Gastroesophageal sphincter (tissue), 4 donors: ENCODE measurements around the gene TACC3. TPM values are rescaled to one million over a fixed set of nuclear protein-coding genes. Genes with fewer than 3 reads are reported as not detected.

Experiments used
- ATAC-seq: fragments of 150-250 bp; one replicate; pipeline ENCODE4 v1.9.1; 2016; ENCODE audit warnings: mild to moderate bottlenecking, moderate library complexity
- H3K27ac ChIP-seq, 4 donors: fragments of 200-600 bp; sonication (generic) in 3 of 4; 1 replicate in 3 of 4; 2 replicates in 1 of 4; pipeline ENCODE4 v1.5.1; 2016 to 2019
- H3K27me3 ChIP-seq: fragments of 200-600 bp; sonication (generic); one replicate; pipeline ENCODE4 v1.5.1; 2019
- H3K36me3 ChIP-seq, 2 donors: fragments of 200-600 bp; sonication (generic); one replicate each; pipeline ENCODE4 v1.5.1; 2019; ENCODE audit warnings: control low read depth in 1 of 2
- H3K4me1 ChIP-seq, 3 donors: fragments of 200-600 bp; sonication (generic); 1 replicate in 2 of 3; 2 replicates in 1 of 3; pipeline ENCODE4 v1.5.1; 2016 to 2019; ENCODE audit warnings: control low read depth in 2 of 3
- H3K4me3 ChIP-seq, 2 donors: fragments of 200-600 bp; sonication (generic); one replicate each; pipeline ENCODE4 v1.5.1; 2019; ENCODE audit warnings: mild to moderate bottlenecking in 1 of 2, moderate library complexity in 1 of 2
- H3K9me3 ChIP-seq, 3 donors: fragments of 200-600 bp; sonication (generic); one replicate each; pipeline ENCODE4 v1.5.1; 2017 to 2019; ENCODE audit warnings: control low read depth in 2 of 3
- EP300 ChIP-seq: sonication (generic); formaldehyde crosslinking; IDR thresholded peaks from one replicate; pipeline ENCODE4 v1.6.1; 2017; ENCODE audit warnings: antibody characterized with exemption, mild to moderate bottlenecking
- POLR2A ChIP-seq, 2 donors: fragments of 450-650 bp; IDR thresholded peaks; one replicate each; pipeline ENCODE4 v1.6.1; 2017; ENCODE audit warnings: antibody characterized with exemption in 2 of 2, mild to moderate bottlenecking in 2 of 2, moderate library complexity in 1 of 2
- POLR2AphosphoS5 ChIP-seq: sonication (generic); formaldehyde crosslinking; IDR thresholded peaks from one replicate; pipeline ENCODE4 v1.6.1; 2017; ENCODE audit warnings: antibody characterized with exemption
- WGBS, 2 donors: methylation state at CpG; one replicate each; pipeline ENCODE4 v1.1.5; 2018; ENCODE audit warnings: low coverage in 1 of 2; 5-methylcytosine and 5-hydroxymethylcytosine counted together
- total RNA-seq, 4 donors: library from RNA; depleted of rRNA; stranded (reverse); fragments of >200 nt; gene quantifications; one replicate each; pipeline ENCODE4 v1.1.0, GENCODE V29; 2016
- TF ChIP-seq, protein P1 (sequence below), 4 experiments: fragments of 200-600 bp in 2 of 4; fragments of 450-650 bp in 2 of 4; sonication (generic) in 1 of 4; IDR thresholded peaks; one replicate each; pipeline ENCODE4 v1.5.1; 2017 to 2019; ENCODE audit warnings: antibody characterized with exemption in 4 of 4, mild to moderate bottlenecking in 2 of 4, moderate library complexity in 2 of 4

The TACC3 gene
- 1 to 10 TPM; 6.0 to 8.2 (median 7.1) TPM for total RNA-seq

DNA sequence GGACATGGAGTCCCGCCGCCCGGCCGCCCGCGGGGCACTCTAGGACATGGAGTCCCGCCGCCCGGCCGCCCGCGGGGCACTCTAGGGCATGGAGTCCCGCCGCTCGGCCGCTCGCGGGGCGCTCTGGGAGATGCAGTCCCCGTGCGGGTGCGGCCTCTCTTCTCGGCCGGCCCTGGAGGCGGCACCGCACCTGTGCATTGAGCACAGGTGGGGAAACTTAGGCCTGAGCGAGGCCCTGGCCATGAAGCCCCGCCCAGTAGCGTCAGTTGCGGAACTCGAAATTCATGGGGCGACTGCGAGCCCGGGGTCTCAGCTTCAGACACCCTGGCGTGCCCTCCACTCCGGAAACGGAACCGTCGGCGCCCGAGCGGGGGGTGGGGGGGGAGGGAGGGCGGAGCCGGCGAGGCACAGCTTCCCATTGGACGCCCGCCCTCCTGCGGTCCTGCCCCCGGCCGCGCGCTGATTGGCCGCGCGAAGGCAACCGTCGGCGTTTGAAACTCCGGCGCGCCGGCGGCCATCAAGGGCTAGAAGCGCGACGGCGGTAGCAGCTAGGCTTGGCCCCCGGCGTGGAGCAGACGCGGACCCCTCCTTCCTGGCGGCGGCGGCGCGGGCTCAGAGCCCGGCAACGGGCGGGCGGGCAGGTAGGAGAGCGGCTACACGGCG is at the start of gene TACC3, which contains the start of gene TMEM129:
TACC3 (plus strand) TSS at position 519 of the 663 bp plus-strand sequence. CDS start 1,901 bp downstream, outside the sequence.
TMEM129 (minus strand) TSS at position 321 of the 663 bp plus-strand sequence. CDS start 486 bp downstream, outside the sequence.
- no CpG with 5 or more reads among the region's 83 CpGs for WGBS, 2 donors
- Histone ChIP-seq H3K4me3 (peak within 1 kb of the TSS; percentile 53 to 89), H3K27ac (peak within 1 kb of the TSS; percentile 91 to 98 (median 92)), H3K27me3 (no peaks in the 10 kb centered on the region), H3K9me3 (no peaks in the 10 kb centered on the region), H3K4me1 (peaks cover 0 to 60% (median 25%) of the 10 kb centered on the region in 3 donors), H3K36me3 (peaks cover 0 to 48% of the 10 kb centered on the region in 2 donors)
- TF ChIP-seq POLR2A (IDR thresholded peaks at IDR 0.05) (peak in 1 of 2 donors; percentile 29), POLR2AphosphoS5 (peak; percentile 57), EP300 (no peak)
- TF ChIP-seq, protein P1, sequence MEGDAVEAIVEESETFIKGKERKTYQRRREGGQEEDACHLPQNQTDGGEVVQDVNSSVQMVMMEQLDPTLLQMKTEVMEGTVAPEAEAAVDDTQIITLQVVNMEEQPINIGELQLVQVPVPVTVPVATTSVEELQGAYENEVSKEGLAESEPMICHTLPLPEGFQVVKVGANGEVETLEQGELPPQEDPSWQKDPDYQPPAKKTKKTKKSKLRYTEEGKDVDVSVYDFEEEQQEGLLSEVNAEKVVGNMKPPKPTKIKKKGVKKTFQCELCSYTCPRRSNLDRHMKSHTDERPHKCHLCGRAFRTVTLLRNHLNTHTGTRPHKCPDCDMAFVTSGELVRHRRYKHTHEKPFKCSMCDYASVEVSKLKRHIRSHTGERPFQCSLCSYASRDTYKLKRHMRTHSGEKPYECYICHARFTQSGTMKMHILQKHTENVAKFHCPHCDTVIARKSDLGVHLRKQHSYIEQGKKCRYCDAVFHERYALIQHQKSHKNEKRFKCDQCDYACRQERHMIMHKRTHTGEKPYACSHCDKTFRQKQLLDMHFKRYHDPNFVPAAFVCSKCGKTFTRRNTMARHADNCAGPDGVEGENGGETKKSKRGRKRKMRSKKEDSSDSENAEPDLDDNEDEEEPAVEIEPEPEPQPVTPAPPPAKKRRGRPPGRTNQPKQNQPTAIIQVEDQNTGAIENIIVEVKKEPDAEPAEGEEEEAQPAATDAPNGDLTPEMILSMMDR (IDR thresholded peaks at IDR 0.05) = peak in 1 of 4 experiments; percentile 9
- ATAC-seq = peak; percentile 93

DNA sequence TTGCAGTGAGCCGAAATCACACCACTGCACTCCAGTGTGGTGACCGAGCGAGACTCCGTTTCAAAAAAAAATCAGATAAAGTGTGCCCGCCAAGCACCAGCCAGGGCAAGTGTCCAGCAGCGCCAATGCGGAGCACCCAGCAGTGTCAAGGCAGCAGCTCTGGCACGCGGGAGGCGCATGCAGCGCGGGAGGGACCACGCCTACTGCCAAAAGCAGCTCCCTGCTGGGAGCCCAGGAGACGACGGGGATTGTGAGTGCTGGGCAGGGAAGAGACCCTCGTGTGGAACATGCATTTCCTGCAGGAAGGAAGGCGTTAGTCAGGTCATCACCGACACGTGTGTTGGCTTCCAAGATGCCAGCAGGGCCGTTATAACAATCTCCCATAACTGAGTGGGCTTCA is 47.6 kb upstream of the TACC3 start:
- H3K4me1 ChIP-seq = no peaks in the 10 kb centered on the region
- TF ChIP-seq POLR2AphosphoS5 (no peak), POLR2A (IDR thresholded peaks at IDR 0.05) (no peak), EP300 (no peak)
- TF ChIP-seq, protein P1 (IDR thresholded peaks at IDR 0.05) = no peak
- H3K27ac ChIP-seq = no peak overlapping the region
- WGBS, 2 donors = 72 to 74% methylated on average over 5 of the region's 20 CpGs
- H3K27me3 ChIP-seq = no peaks in the 10 kb centered on the region
- no peak overlapping the region for H3K4me3 ChIP-seq
- no peaks in the 10 kb centered on the region for H3K36me3 ChIP-seq
- ATAC-seq = no peak
- H3K9me3 ChIP-seq = no peaks in the 10 kb centered on the region

DNA sequence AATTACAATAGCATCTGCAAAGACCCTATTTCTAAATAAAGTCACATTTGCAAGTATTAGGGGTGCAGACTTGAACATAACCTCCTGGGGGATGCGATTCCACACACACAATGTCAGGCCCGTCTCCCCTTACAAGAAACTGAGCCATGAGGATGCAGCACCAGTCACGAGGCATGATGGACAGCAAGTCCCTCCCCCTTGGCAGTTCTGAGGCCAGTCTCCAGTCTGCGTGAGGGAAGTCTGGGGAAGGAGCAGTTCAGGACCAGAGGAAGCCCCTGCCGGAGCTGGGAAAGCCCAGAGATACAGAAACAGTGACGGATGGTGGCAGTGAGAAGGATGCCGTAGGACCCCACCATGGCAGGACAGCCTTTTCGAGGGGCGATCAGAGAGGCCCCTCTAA is 46.6 kb upstream of the TACC3 start:
- TF ChIP-seq POLR2AphosphoS5 (no peak), EP300 (no peak), POLR2A (IDR thresholded peaks at IDR 0.05) (no peak)
- TF ChIP-seq, protein P1 (IDR thresholded peaks at IDR 0.05) = no peak
- Histone ChIP-seq H3K36me3 (no peaks in the 10 kb centered on the region), H3K9me3 (no peaks in the 10 kb centered on the region), H3K27ac (no peak overlapping the region), H3K27me3 (no peaks in the 10 kb centered on the region), H3K4me3 (no peak overlapping the region), H3K4me1 (no peaks in the 10 kb centered on the region)
- ATAC-seq = no peak
- 57 to 100% methylated on average over 1 to 5 of the region's 9 CpGs for WGBS, 2 donors

DNA sequence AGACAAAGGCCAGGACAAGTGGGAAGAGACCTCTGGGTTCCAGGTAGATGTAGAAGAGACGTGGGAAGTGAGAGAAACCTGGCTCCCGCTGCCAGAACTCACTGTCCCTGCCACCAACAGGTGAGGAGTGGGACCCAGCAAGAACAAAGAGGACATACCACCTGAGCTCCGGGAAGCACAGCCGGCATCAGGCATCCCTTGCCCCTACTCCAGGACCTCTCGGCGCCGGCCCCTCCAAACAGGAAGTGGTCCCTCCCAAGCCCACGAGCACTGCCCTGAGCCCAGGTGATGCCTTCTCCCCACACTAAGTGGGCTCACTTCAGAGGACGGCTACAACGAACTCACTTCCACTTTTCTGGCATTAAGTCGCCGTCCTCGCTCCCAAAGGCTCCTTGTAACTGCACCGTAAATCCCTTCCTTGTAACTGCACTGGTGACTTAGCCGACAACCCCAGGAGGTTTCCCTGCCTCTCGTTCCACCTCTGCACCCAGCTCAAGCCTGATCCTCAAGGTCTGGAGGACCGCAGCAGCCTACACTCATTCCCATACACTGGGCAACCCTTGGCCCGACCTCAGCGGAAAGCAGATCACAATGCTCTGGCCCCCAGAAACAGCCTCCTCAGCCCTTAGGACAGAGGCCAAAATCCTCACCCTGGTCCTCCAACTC is 46.1 kb upstream of the TACC3 start:
- 65 to 74% methylated on average over 4 to 15 of the region's 19 CpGs for WGBS, 2 donors
- Histone ChIP-seq H3K4me3 (no peak overlapping the region), H3K9me3 (no peaks in the 10 kb centered on the region), H3K4me1 (no peaks in the 10 kb centered on the region), H3K36me3 (no peaks in the 10 kb centered on the region), H3K27me3 (no peaks in the 10 kb centered on the region), H3K27ac (no peak overlapping the region)
- ATAC-seq = no peak
- TF ChIP-seq POLR2AphosphoS5 = no peak

DNA sequence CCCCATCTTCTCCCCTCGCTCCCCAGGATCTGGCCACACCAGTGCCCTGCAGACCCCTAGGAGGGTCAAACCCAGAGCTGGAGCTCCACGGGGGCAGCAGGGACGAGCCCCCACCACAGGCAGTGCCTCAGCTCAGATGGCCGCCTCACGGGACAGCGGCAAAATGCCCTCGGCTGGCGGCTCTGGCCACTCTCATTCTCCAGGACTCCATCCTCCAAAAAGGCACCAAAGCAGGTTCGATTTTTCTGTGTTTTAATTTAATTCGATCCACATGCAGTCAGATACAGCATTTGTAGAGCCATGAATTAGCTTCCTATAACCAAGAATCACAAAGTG is 45.6 kb upstream of the TACC3 start:
- WGBS, 2 donors = 80 to 100% methylated on average over 1 of the region's 10 CpGs
- H3K4me1 ChIP-seq = no peaks in the 10 kb centered on the region
- no peak for ATAC-seq

More for the DNA sequence above, 45.6 kb upstream of the TACC3 start:
- TF ChIP-seq POLR2A (IDR thresholded peaks at IDR 0.05) (no peak), EP300 (no peak), POLR2AphosphoS5 (no peak)
- TF ChIP-seq, protein P1 (IDR thresholded peaks at IDR 0.05) = no peak
- Histone ChIP-seq H3K36me3 (no peaks in the 10 kb centered on the region), H3K27me3 (no peaks in the 10 kb centered on the region), H3K9me3 (no peaks in the 10 kb centered on the region), H3K27ac (no peak overlapping the region), H3K4me3 (no peak overlapping the region)
